MM.1S (cell line): ENCODE data around the gene BRINP2.

Source experiments
- EZH2 ChIP-seq: fragments of 300-600 bp; sonication (generic); optimal IDR thresholded peaks from 2 replicates; pipeline ENCODE3; 2017; ENCODE audit warnings: low read depth, mild to moderate bottlenecking, antibody characterized with exemption, low read length, mixed read lengths
- EZH2phosphoT487 ChIP-seq: fragments of 300-600 bp; sonication (generic); IDR thresholded peaks from 2 replicates; pipeline ENCODE4 v1.6.1; 2018; ENCODE audit warnings: antibody characterized with exemption, low read length
- TF ChIP-seq, protein P1 (sequence below): fragments of 300-600 bp; sonication (generic); IDR thresholded peaks from 2 replicates; pipeline ENCODE4 v1.5.1; 2016; ENCODE audit warnings: antibody characterized with exemption, low read length, mixed read lengths

DNA sequence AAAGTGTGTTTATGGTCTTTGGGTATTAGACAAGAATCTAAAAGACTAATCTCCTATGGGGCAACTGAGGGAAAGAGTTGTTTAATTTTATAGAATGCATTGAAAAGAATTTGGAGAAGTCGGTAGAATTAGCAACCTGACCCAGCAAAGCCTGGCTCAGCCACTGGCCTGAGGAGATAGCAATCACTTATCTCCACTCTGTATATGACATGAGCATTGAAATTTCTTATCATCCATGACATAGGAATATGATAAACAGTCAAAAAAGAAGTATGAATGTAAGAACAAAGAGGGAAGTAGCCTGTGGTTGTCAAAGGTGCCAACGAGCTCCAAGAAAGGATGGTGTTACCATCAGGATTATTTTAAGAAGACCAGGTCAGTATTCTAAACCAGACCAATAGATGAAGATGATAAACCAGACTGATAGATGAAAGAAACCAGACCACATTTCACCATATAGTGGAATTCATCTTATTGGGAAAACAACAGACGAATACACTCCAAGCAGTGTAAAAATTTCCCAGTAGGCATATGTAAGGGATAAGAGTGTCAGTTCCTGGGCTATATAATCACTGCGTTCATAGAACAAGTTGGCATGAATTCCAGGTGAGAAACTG lies 42.0 kb upstream of the BRINP2 start:
- TF ChIP-seq, protein P1, sequence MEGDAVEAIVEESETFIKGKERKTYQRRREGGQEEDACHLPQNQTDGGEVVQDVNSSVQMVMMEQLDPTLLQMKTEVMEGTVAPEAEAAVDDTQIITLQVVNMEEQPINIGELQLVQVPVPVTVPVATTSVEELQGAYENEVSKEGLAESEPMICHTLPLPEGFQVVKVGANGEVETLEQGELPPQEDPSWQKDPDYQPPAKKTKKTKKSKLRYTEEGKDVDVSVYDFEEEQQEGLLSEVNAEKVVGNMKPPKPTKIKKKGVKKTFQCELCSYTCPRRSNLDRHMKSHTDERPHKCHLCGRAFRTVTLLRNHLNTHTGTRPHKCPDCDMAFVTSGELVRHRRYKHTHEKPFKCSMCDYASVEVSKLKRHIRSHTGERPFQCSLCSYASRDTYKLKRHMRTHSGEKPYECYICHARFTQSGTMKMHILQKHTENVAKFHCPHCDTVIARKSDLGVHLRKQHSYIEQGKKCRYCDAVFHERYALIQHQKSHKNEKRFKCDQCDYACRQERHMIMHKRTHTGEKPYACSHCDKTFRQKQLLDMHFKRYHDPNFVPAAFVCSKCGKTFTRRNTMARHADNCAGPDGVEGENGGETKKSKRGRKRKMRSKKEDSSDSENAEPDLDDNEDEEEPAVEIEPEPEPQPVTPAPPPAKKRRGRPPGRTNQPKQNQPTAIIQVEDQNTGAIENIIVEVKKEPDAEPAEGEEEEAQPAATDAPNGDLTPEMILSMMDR: no peak
- TF ChIP-seq EZH2: no peak
- no peak for TF ChIP-seq EZH2phosphoT487
